ENCODE data around the gene CD1C. TPM values are rescaled to one million over a fixed set of nuclear protein-coding genes. Genes with fewer than 3 reads are reported as not detected.
A peak's percentile ranks its signal among the peaks of the same experiment; 100 is the strongest.

The CD1C gene
- total and polyA plus RNA-seq, 9 donors, result 0.47 to 1.6 (median 0.98) TPM

- no CpG with 5 or more reads among the region's 4 CpGs for WGBS (ENCODE audit: insufficient coverage)
- no peaks in the 10 kb centered on the region for H3K4me1 ChIP-seq (ENCODE audit: control insufficient read depth, insufficient read depth, low read length)
- no peaks in the 10 kb centered on the region for H3K36me3 ChIP-seq (ENCODE audit: control insufficient read depth, insufficient read depth, low read length)
These were observed 34.7 kb downstream of the CD1C start for GRCh38 chr1:158324395-158324794.

GRCh38 chr1:158327481-158327880 is 37.8 kb downstream of the CD1C start:
- H3K4me1 ChIP-seq (ENCODE audit: control insufficient read depth, insufficient read depth, low read length), result no peaks in the 10 kb centered on the region
- no peak overlapping the region for H3K27ac ChIP-seq (ENCODE audit: low read length)
- H3K27me3 ChIP-seq (ENCODE audit: control insufficient read depth, insufficient read depth, low read length), result no peaks in the 10 kb centered on the region
- no peaks in the 10 kb centered on the region for H3K36me3 ChIP-seq (ENCODE audit: control insufficient read depth, insufficient read depth, low read length)
- peaks cover 7% of the 10 kb centered on the region for H3K9me3 ChIP-seq (replicated peaks; ENCODE audit: control insufficient read depth, low read depth, low read length)
- DNase-seq, result peak; percentile 19
- no peak overlapping the region for H3K4me3 ChIP-seq (ENCODE audit: low read length)

More at GRCh38 chr1:158324395-158324794, 34.7 kb downstream of the CD1C start:
- peaks cover 11% of the 10 kb centered on the region for H3K9me3 ChIP-seq (replicated peaks; ENCODE audit: control insufficient read depth, low read depth, low read length)
- peak; percentile 9 for DNase-seq
- no peak overlapping the region for H3K4me3 ChIP-seq (ENCODE audit: low read length)
- no peaks in the 10 kb centered on the region for H3K27me3 ChIP-seq (ENCODE audit: control insufficient read depth, insufficient read depth, low read length)
- H3K27ac ChIP-seq (ENCODE audit: low read length), result no peak overlapping the region

DNA sequence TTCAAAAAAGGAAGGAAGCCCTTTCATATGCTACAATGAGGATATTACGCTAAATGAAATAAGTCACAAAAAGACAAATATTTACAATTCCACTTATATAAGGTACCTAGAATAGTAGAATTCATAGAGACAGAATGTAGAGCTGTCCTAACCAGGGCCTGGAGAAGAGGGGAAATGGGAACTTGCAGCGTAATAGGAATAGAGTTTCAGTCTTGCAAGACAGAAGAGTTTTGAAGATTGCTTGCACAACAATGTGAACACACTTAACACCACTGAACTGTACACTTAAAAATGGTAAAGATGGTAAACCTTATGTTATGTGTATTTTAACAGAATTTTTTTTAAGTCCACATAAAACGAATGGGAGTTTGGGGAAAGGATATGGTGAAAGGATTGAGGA is 38.7 kb downstream of the CD1C start:
- H3K4me1 ChIP-seq (ENCODE audit: control insufficient read depth, insufficient read depth, low read length), result no peaks in the 10 kb centered on the region
- H3K27ac ChIP-seq (ENCODE audit: low read length), result no peak overlapping the region
- no CpG with 5 or more reads among the region's 3 CpGs for WGBS (ENCODE audit: insufficient coverage)
- no peaks in the 10 kb centered on the region for H3K36me3 ChIP-seq (ENCODE audit: control insufficient read depth, insufficient read depth, low read length)
- H3K27me3 ChIP-seq (ENCODE audit: control insufficient read depth, insufficient read depth, low read length), result no peaks in the 10 kb centered on the region
- no peak overlapping the region for H3K4me3 ChIP-seq (ENCODE audit: low read length)
- peak; percentile 11 for DNase-seq
- H3K9me3 ChIP-seq (replicated peaks; ENCODE audit: control insufficient read depth, low read depth, low read length), result peaks cover 7% of the 10 kb centered on the region

DNA sequence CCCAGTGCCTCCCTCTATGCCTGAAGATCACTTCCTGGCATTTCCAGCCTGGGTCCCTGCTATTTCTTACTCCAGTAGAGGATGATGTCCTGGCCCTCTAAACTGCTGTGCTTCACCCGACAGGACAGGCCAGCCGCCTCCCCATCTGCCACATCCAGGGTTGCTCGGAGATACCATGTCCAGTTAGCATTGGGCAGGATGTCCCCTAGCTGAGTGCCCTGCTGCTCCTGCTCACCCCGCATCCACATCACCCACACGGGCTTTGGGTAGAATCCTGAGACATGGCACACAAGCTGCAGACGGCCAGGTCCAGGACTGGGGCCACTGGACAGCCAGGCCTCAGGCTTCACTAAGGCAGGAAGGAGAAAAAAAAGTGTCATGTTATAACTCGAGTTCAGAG is 39.6 kb downstream of the CD1C start:
- Histone ChIP-seq H3K27ac (ENCODE audit: low read length) (no peak overlapping the region), H3K9me3 (replicated peaks; ENCODE audit: control insufficient read depth, low read depth, low read length) (no peaks in the 10 kb centered on the region), H3K27me3 (ENCODE audit: control insufficient read depth, insufficient read depth, low read length) (no peaks in the 10 kb centered on the region), H3K36me3 (ENCODE audit: control insufficient read depth, insufficient read depth, low read length) (no peaks in the 10 kb centered on the region), H3K4me1 (ENCODE audit: control insufficient read depth, insufficient read depth, low read length) (no peaks in the 10 kb centered on the region), H3K4me3 (ENCODE audit: low read length) (no peak overlapping the region)
- 85% methylated on average over 4 of the region's 7 CpGs for WGBS (ENCODE audit: insufficient coverage)
- DNase-seq, result no peak

- no CpG with 5 or more reads among the region's 3 CpGs for WGBS (ENCODE audit: insufficient coverage)
- DNase-seq, result no peak
- no peaks in the 10 kb centered on the region for H3K4me1 ChIP-seq (ENCODE audit: control insufficient read depth, insufficient read depth, low read length)
- no peak overlapping the region for H3K27ac ChIP-seq (ENCODE audit: low read length)
- no peak overlapping the region for H3K4me3 ChIP-seq (ENCODE audit: low read length)
- H3K36me3 ChIP-seq (ENCODE audit: control insufficient read depth, insufficient read depth, low read length), result no peaks in the 10 kb centered on the region
- H3K27me3 ChIP-seq (ENCODE audit: control insufficient read depth, insufficient read depth, low read length), result no peaks in the 10 kb centered on the region
- H3K9me3 ChIP-seq (replicated peaks; ENCODE audit: control insufficient read depth, low read depth, low read length), result no peaks in the 10 kb centered on the region
These were observed 40.0 kb downstream of the CD1C start for GRCh38 chr1:158329733-158330132.

DNA sequence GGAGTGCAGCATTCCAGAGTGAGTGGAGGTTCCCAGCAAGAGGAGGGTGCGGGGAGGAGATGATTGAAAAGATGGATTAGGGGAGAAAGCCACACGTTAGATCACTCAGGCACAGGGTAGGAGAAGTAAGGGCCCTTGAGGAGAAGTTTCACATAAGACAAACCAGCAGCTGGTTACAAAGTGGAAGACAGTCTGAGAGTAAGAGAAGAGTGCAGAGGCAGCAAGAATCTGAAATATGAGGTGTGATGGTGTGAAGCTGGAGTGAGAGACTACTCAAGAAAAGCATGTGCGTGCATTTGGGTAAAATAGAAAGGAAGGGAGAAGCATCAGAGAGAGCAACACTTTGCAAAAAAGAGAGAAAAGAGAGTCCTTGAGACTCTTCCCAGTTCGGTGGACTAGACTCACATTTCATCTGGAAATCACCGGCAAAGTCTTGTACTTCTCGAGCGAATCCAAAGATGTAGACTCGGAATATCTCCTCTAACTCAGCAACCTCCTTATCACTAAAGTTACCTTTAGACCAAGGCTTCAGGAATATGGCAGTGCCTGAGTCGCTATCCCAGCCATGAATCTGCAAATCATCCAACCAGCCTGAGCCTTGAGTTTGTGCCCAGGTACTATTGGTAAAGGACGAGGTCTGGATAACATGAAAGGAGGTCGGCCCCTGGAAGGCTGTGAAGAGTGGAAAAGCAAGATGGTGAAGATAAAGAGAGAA is 40.8 kb downstream of the CD1C start:
- H3K4me1 ChIP-seq (ENCODE audit: control insufficient read depth, insufficient read depth, low read length), result no peaks in the 10 kb centered on the region
- no peak overlapping the region for H3K4me3 ChIP-seq (ENCODE audit: low read length)
- no peaks in the 10 kb centered on the region for H3K9me3 ChIP-seq (replicated peaks; ENCODE audit: control insufficient read depth, low read depth, low read length)
- H3K27ac ChIP-seq (ENCODE audit: low read length), result no peak overlapping the region
- WGBS (ENCODE audit: insufficient coverage), result 58% methylated on average over 6 of the region's 11 CpGs
- H3K27me3 ChIP-seq (ENCODE audit: control insufficient read depth, insufficient read depth, low read length), result no peaks in the 10 kb centered on the region
- no peak for DNase-seq
- no peaks in the 10 kb centered on the region for H3K36me3 ChIP-seq (ENCODE audit: control insufficient read depth, insufficient read depth, low read length)

GRCh38 chr1:158331106-158331425 is 41.3 kb downstream of the CD1C start:
- Histone ChIP-seq H3K4me3 (ENCODE audit: low read length) (no peak overlapping the region), H3K4me1 (ENCODE audit: control insufficient read depth, insufficient read depth, low read length) (no peaks in the 10 kb centered on the region), H3K27me3 (ENCODE audit: control insufficient read depth, insufficient read depth, low read length) (no peaks in the 10 kb centered on the region), H3K36me3 (ENCODE audit: control insufficient read depth, insufficient read depth, low read length) (no peaks in the 10 kb centered on the region), H3K9me3 (replicated peaks; ENCODE audit: control insufficient read depth, low read depth, low read length) (no peaks in the 10 kb centered on the region), H3K27ac (ENCODE audit: low read length) (no peak overlapping the region)
- WGBS (ENCODE audit: insufficient coverage), result 75% methylated on average over 1 of the region's 1 CpG
- DNase-seq, result no peak

DNA sequence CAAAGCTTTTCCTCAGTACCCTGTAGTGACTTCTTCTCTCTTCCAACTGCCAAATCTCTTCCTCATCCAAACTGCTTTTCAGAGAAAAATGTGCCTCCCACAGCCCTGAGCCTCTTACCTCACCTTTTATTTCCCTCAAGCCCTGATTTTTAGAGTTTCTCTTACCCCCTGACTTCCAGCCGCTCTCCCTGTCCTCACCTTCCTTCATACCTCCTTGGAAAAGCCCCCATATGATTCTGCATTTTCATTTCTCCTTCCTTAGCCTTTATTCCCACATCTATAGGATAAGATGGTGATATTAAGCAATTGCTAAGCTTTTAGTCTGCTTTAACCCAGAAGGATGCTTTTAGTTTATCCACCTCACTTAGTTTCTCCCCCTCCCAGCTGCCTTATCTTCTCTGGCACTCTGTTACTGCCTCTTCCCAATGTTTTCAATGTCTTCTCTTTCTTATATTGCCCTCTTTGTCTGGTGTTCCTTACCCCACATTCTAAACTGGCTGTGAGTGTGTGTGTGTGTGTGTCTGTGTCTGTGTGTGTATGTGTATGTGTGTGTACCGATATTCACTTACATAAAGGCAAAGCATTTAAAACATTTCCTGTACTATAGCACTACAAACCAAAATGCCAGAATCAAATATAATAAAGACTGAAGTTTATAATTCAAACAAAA is 41.9 kb downstream of the CD1C start, which contains the start of gene CD1B:
Gene CD1B, minus strand, starts transcription at position 51 of the 670 bp plus-strand sequence. CDS start 108 bp downstream, outside the sequence.
- Histone ChIP-seq H3K4me3 (ENCODE audit: low read length) (no peak within 1 kb of the TSS), H3K27me3 (ENCODE audit: control insufficient read depth, insufficient read depth, low read length) (no peaks in the 10 kb centered on the region), H3K27ac (ENCODE audit: low read length) (no peak within 1 kb of the TSS), H3K4me1 (ENCODE audit: control insufficient read depth, insufficient read depth, low read length) (no peaks in the 10 kb centered on the region), H3K9me3 (replicated peaks; ENCODE audit: control insufficient read depth, low read depth, low read length) (no peaks in the 10 kb centered on the region), H3K36me3 (ENCODE audit: control insufficient read depth, insufficient read depth, low read length) (no peaks in the 10 kb centered on the region)
- no peak for DNase-seq
- no CpG with 5 or more reads among the region's 2 CpGs for WGBS (ENCODE audit: insufficient coverage)

DNA sequence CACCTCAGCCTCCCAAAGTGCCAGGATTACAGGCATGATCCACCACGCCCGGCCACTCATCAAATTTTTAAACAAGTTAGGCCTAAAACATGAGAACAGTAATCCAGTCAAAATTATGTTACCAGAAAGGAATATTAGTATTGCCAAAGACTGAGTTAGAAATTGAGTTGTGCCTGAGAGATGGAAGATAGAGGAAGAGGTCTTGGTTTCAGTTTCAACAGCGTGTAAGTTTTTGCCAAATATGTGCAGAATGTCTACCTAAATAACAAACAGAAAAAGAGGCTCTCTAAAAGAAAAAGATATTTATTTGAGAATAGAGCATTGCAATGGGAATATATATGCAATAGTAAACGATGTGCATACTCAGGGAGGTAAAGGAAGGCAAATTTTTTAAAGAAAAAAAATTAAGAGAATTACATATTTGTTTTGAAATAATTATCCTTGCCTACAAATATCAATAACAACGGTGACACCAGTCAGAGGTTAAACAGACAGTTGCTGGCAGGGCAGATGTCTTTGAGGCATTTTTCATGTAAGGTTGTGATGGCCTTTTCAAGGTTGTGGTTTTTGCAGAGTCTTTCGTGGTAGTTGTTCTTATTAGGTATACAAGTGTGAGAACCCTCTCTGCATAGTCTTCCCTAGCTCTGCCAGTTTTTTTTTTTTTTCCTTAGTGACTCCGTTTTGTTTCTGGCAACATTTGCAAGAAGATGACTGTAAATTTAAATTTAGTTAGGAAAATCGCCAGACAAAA is 43.9 kb downstream of the CD1C start:
- Histone ChIP-seq H3K27me3 (ENCODE audit: control insufficient read depth, insufficient read depth, low read length) (no peaks in the 10 kb centered on the region), H3K36me3 (ENCODE audit: control insufficient read depth, insufficient read depth, low read length) (no peaks in the 10 kb centered on the region), H3K27ac (ENCODE audit: low read length) (no peak overlapping the region), H3K4me3 (ENCODE audit: low read length) (no peak overlapping the region), H3K9me3 (replicated peaks; ENCODE audit: control insufficient read depth, low read depth, low read length) (no peaks in the 10 kb centered on the region), H3K4me1 (ENCODE audit: control insufficient read depth, insufficient read depth, low read length) (no peaks in the 10 kb centered on the region)
- DNase-seq, result peak; percentile 11
- no CpG with 5 or more reads among the region's 8 CpGs for WGBS (ENCODE audit: insufficient coverage)

DNA sequence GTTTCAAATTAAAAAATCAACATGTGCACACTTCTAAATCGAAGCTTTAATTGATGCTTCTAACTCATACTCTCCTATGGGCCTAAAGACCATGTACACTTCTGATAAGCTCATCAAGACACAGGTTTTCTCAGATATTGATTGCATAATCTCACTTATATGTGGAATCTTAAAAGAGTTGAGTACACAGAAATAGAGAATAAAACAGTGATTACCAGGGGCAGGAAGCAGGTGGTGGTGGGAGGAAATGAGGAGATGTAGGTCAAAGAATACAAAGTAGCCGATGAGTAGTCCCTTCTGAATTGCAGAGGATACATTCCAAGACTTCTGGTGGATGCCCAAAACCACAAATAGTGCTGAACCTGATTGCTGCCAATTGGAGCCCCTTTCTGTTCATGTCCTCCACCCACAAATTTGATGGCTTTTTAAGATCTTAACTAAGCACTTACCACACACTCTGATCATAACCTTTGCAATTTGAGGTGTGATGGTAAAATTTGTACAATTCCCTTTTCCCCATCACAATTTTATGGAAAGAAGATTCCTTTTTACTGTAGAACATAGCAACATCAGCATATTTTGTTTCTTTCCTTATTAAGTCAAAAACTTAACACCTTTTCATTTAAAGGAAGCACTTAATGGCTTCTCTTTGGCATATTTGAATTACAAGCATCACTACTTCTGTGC is 44.9 kb downstream of the CD1C start:
- H3K36me3 ChIP-seq (ENCODE audit: control insufficient read depth, insufficient read depth, low read length), result no peaks in the 10 kb centered on the region
- H3K9me3 ChIP-seq (replicated peaks; ENCODE audit: control insufficient read depth, low read depth, low read length), result no peaks in the 10 kb centered on the region
- DNase-seq, result no peak
- no peak overlapping the region for H3K27ac ChIP-seq (ENCODE audit: low read length)
- no peak overlapping the region for H3K4me3 ChIP-seq (ENCODE audit: low read length)
- H3K27me3 ChIP-seq (ENCODE audit: control insufficient read depth, insufficient read depth, low read length), result no peaks in the 10 kb centered on the region
- no peaks in the 10 kb centered on the region for H3K4me1 ChIP-seq (ENCODE audit: control insufficient read depth, insufficient read depth, low read length)
- 40% methylated on average over 1 of the region's 2 CpGs for WGBS (ENCODE audit: insufficient coverage)

Measured in muscle of leg (tissue), 11 donors.